T-helper 17 cell (primary cell): ENCODE data around the gene DAND5. TPM values are rescaled to one million over a fixed set of nuclear protein-coding genes. Genes with fewer than 3 reads are reported as not detected.

Experiments used
- ATAC-seq: fragments of 150-1000 bp; cut with Tn5 transposase; 2 replicates; pipeline ENCODE4 v1.10.0; 2021; ENCODE audit warnings: mild to moderate bottlenecking, moderate library complexity
- DNase-seq, 3 donors: peaks; one replicate each; pipeline versions ENCODE4 v3.0.0 to v3.0.0-alpha.2; 2020 to 2021
- H3K9me3 ChIP-seq: one replicate; pipeline ENCODE4 v1.7.0; 2013; ENCODE audit warnings: low read length, mild to moderate bottlenecking; ENCODE audit not compliant: control insufficient read depth, poor library complexity, severe bottlenecking
- H3K27ac Mint-ChIP-seq: one replicate; pipeline ENCODE4 v1.8.0; 2022; ENCODE audit warnings: mild to moderate bottlenecking, moderate library complexity, mixed read lengths
- H3K27me3 Mint-ChIP-seq: one replicate; pipeline ENCODE4 v1.8.0; 2022; ENCODE audit warnings: mixed read lengths
- H3K36me3 Mint-ChIP-seq: one replicate; pipeline ENCODE4 v1.8.0; 2022; ENCODE audit warnings: low read depth, mixed read lengths
- H3K4me1 Mint-ChIP-seq: one replicate; pipeline ENCODE4 v1.8.0; 2022; ENCODE audit warnings: mild to moderate bottlenecking, mixed read lengths
- H3K4me3 Mint-ChIP-seq: one replicate; pipeline ENCODE4 v1.8.0; 2022; ENCODE audit warnings: mild to moderate bottlenecking, moderate library complexity, mixed read lengths
- total RNA-seq, 4 donors: library from RNA in 2 of 4; stranded (reverse) in 2 of 4; gene quantifications; one replicate each; pipeline ENCODE4 v1.2.3 and lab custom pipeline; 2022 to 2026

Gene DAND5
- total RNA-seq, 2 donors from 2014 or later = not detected

- Mint-ChIP-seq H3K27ac (no peak overlapping the region), H3K27me3 (peaks cover 74% of the 10 kb centered on the region), H3K36me3 (peaks cover 5% of the 10 kb centered on the region), H3K4me3 (peak overlapping the region; percentile 77), H3K4me1 (peaks cover 28% of the 10 kb centered on the region)
- DNase-seq = no peak
- no peaks in the 10 kb centered on the region for H3K9me3 ChIP-seq
- no peak for ATAC-seq
Measured at GRCh38 chr19:13014921-13015280, 45.5 kb downstream of the DAND5 start.

GRCh38 chr19:13015361-13016223 lies 46.2 kb downstream of the DAND5 start:
- no peak for ATAC-seq
- Mint-ChIP-seq H3K4me3 (no peak overlapping the region), H3K36me3 (peaks cover 5% of the 10 kb centered on the region), H3K4me1 (peaks cover 28% of the 10 kb centered on the region), H3K27ac (no peak overlapping the region), H3K27me3 (peaks cover 77% of the 10 kb centered on the region)
- H3K9me3 ChIP-seq = no peaks in the 10 kb centered on the region
- DNase-seq = no peak

GRCh38 chr19:13016245-13016627 lies 46.9 kb downstream of the DAND5 start:
- H3K27me3 Mint-ChIP-seq = peaks cover 75% of the 10 kb centered on the region
- H3K36me3 Mint-ChIP-seq = peaks cover 5% of the 10 kb centered on the region
- no peaks in the 10 kb centered on the region for H3K9me3 ChIP-seq
- no peak for DNase-seq
- H3K4me1 Mint-ChIP-seq = peaks cover 28% of the 10 kb centered on the region
- ATAC-seq = no peak
- H3K4me3 Mint-ChIP-seq = no peak overlapping the region
- no peak overlapping the region for H3K27ac Mint-ChIP-seq

GRCh38 chr19:13016628-13017305 lies 47.4 kb downstream of the DAND5 start:
- Mint-ChIP-seq H3K4me3 (no peak overlapping the region), H3K27ac (no peak overlapping the region), H3K27me3 (peaks cover 75% of the 10 kb centered on the region), H3K4me1 (peaks cover 29% of the 10 kb centered on the region), H3K36me3 (peaks cover 5% of the 10 kb centered on the region)
- DNase-seq = no peak
- no peaks in the 10 kb centered on the region for H3K9me3 ChIP-seq
- ATAC-seq = no peak

GRCh38 chr19:13017306-13018034 lies 48.1 kb downstream of the DAND5 start:
- DNase-seq (no peak), ATAC-seq (no peak)
- H3K9me3 ChIP-seq = no peaks in the 10 kb centered on the region
- Mint-ChIP-seq H3K27ac (no peak overlapping the region), H3K27me3 (peaks cover 77% of the 10 kb centered on the region), H3K4me1 (peaks cover 30% of the 10 kb centered on the region), H3K4me3 (no peak overlapping the region), H3K36me3 (peaks cover 5% of the 10 kb centered on the region)

- peaks cover 69% of the 10 kb centered on the region for H3K27me3 Mint-ChIP-seq
- DNase-seq (no peak), ATAC-seq (no peak)
- no peaks in the 10 kb centered on the region for H3K9me3 ChIP-seq
- H3K4me1 Mint-ChIP-seq = peaks cover 28% of the 10 kb centered on the region
- peaks cover 3% of the 10 kb centered on the region for H3K36me3 Mint-ChIP-seq
- no peak overlapping the region for H3K27ac Mint-ChIP-seq
- H3K4me3 Mint-ChIP-seq = no peak overlapping the region
Measured at GRCh38 chr19:13018035-13018914, 48.9 kb downstream of the DAND5 start.

- Mint-ChIP-seq H3K4me1 (peaks cover 26% of the 10 kb centered on the region), H3K4me3 (no peak overlapping the region), H3K27ac (no peak overlapping the region), H3K27me3 (peaks cover 66% of the 10 kb centered on the region), H3K36me3 (peaks cover 5% of the 10 kb centered on the region)
- no peaks in the 10 kb centered on the region for H3K9me3 ChIP-seq
- DNase-seq = no peak
- ATAC-seq = no peak
Measured at GRCh38 chr19:13019332-13019731, 50.0 kb downstream of the DAND5 start.

GRCh38 chr19:13020002-13020414 lies 50.6 kb downstream of the DAND5 start:
- no peak for DNase-seq
- Mint-ChIP-seq H3K4me3 (no peak overlapping the region), H3K27me3 (peaks cover 66% of the 10 kb centered on the region), H3K27ac (no peak overlapping the region), H3K36me3 (peaks cover 7% of the 10 kb centered on the region), H3K4me1 (peaks cover 25% of the 10 kb centered on the region)
- no peaks in the 10 kb centered on the region for H3K9me3 ChIP-seq
- ATAC-seq = no peak

- H3K36me3 Mint-ChIP-seq = peaks cover 13% of the 10 kb centered on the region
- no peak for ATAC-seq
- H3K27me3 Mint-ChIP-seq = peaks cover 67% of the 10 kb centered on the region
- H3K27ac Mint-ChIP-seq = no peak overlapping the region
- H3K4me3 Mint-ChIP-seq = peak overlapping the region; percentile 80
- H3K9me3 ChIP-seq = no peaks in the 10 kb centered on the region
- no peak for DNase-seq
- peaks cover 24% of the 10 kb centered on the region for H3K4me1 Mint-ChIP-seq
Measured at GRCh38 chr19:13022111-13022858, 52.9 kb downstream of the DAND5 start.

GRCh38 chr19:13022859-13023636 lies 53.7 kb downstream of the DAND5 start:
- H3K9me3 ChIP-seq = no peaks in the 10 kb centered on the region
- Mint-ChIP-seq H3K27ac (no peak overlapping the region), H3K36me3 (peaks cover 10% of the 10 kb centered on the region), H3K4me1 (peaks cover 21% of the 10 kb centered on the region), H3K4me3 (peak overlapping the region; percentile 80), H3K27me3 (peaks cover 60% of the 10 kb centered on the region)
- ATAC-seq = no peak
- no peak for DNase-seq

GRCh38 chr19:13023656-13024055 lies 54.3 kb downstream of the DAND5 start:
- Mint-ChIP-seq H3K36me3 (peaks cover 10% of the 10 kb centered on the region), H3K4me1 (peaks cover 21% of the 10 kb centered on the region), H3K4me3 (peak overlapping the region; percentile 80), H3K27me3 (peaks cover 63% of the 10 kb centered on the region), H3K27ac (no peak overlapping the region)
- ATAC-seq (no peak), DNase-seq (no peak)
- H3K9me3 ChIP-seq = no peaks in the 10 kb centered on the region
